MV-4-11 (cell line): Measurements from ENCODE around the gene DSG3.

Source experiments
- DNase-seq: peaks from one replicate; lab custom pipeline; 2025; lab: John Stamatoyannopoulos, UW

DSG3 gene

GRCh38 chr18:31447530-31448191, at the start of gene DSG3:
DSG3 (plus strand) TSS chr18:31447741; CDS start chr18:31447878, 137 bp downstream.
- DNase-seq, result no peak

- no peak for DNase-seq
Observed at GRCh38 chr18:31398191-31398590, 49.4 kb upstream of the DSG3 start.

- no peak for DNase-seq
Observed at GRCh38 chr18:31399306-31400032, 48.1 kb upstream of the DSG3 start.

- no peak for DNase-seq
Observed at GRCh38 chr18:31401156-31402025, 46.1 kb upstream of the DSG3 start.

- DNase-seq, result no peak
Observed at GRCh38 chr18:31402026-31402373, 45.5 kb upstream of the DSG3 start.

- no peak for DNase-seq
Observed at GRCh38 chr18:31403409-31403808, 44.1 kb upstream of the DSG3 start.

- DNase-seq, result no peak
Observed at GRCh38 chr18:31407649-31408048, 39.9 kb upstream of the DSG3 start.

- no peak for DNase-seq
Observed at GRCh38 chr18:31409276-31409675, 38.3 kb upstream of the DSG3 start.

- no peak for DNase-seq
Observed at GRCh38 chr18:31410716-31411483, 36.6 kb upstream of the DSG3 start.

- no peak for DNase-seq
Observed at GRCh38 chr18:31413137-31413536, 34.4 kb upstream of the DSG3 start.

GRCh38 chr18:31417850-31418249, 29.7 kb upstream of the DSG3 start:
- no peak for DNase-seq

- no peak for DNase-seq
Observed at GRCh38 chr18:31419457-31419932, 28.0 kb upstream of the DSG3 start.

GRCh38 chr18:31420032-31420431, 27.5 kb upstream of the DSG3 start:
- DNase-seq, result no peak

GRCh38 chr18:31420524-31420923, 27.0 kb upstream of the DSG3 start:
- no peak for DNase-seq

- no peak for DNase-seq
Observed at GRCh38 chr18:31424383-31424988, 23.1 kb upstream of the DSG3 start.

- no peak for DNase-seq
Observed at GRCh38 chr18:31426021-31426420, 21.5 kb upstream of the DSG3 start.

- DNase-seq, result no peak
Observed at GRCh38 chr18:31426871-31427406, 20.6 kb upstream of the DSG3 start.

GRCh38 chr18:31428211-31428610, 19.3 kb upstream of the DSG3 start:
- no peak for DNase-seq

- DNase-seq, result no peak
Observed at GRCh38 chr18:31429623-31430022, 17.9 kb upstream of the DSG3 start.

- DNase-seq, result no peak
Observed at GRCh38 chr18:31430072-31430471, 17.5 kb upstream of the DSG3 start.

- no peak for DNase-seq
Observed at GRCh38 chr18:31430554-31430953, 17.0 kb upstream of the DSG3 start.
